ENCODE results near the gene BZW1. TPM values are rescaled to one million over a fixed set of nuclear protein-coding genes. Genes with fewer than 3 reads are reported as not detected.
A peak's percentile ranks its signal among the peaks of the same experiment; 100 is the strongest.

BZW1 gene
- polyA plus RNA-seq, 1 donor (not counting 4 experiments of a cell fraction or from before 2014, with no cell fraction given) = 402 TPM

GRCh38 chr2:200784215-200784614 is 27.5 kb upstream of the BZW1 start:
- H3K36me3 ChIP-seq (ENCODE audit: control insufficient read depth in 2 of 2, extremely low read depth in 1 of 2, insufficient read depth in 2 of 2, low read length in 2 of 2) = no peaks in the 10 kb centered on the region
- FAIRE-seq (no peak), DNase-seq (ENCODE audit: low read depth, low spot score) (no peak)
- no peak overlapping the region for H3K9ac ChIP-seq (ENCODE audit: control insufficient read depth, extremely low read depth, insufficient read depth, low read length)
- H3K9me3 ChIP-seq (ENCODE audit: control insufficient read depth, low read depth, low read length) = no peaks in the 10 kb centered on the region
- dilution Hi-C loops (cut with MboI; ENCODE audit: extremely low pct_ligation_motif_present, low sequenced_read_pairs) = no loop called here
- H3K4me1 ChIP-seq (ENCODE audit: control insufficient read depth, extremely low read depth, insufficient read depth, low read length) = peaks cover 38% of the 10 kb centered on the region
- no peaks in the 10 kb centered on the region for H3K27me3 ChIP-seq (ENCODE audit: control insufficient read depth, extremely low read depth, insufficient read depth, low read length)
- H3K9me1 ChIP-seq (ENCODE audit: control insufficient read depth, extremely low read depth, insufficient read depth, low read length) = no peaks in the 10 kb centered on the region
- no peak overlapping the region for H3K4me2 ChIP-seq (ENCODE audit: control insufficient read depth, extremely low read depth, insufficient read depth, low read depth, low read length)
- TF ChIP-seq CTCF (optimal IDR thresholded peaks at IDR 0.05 in 1 of 3, IDR thresholded peaks at IDR 0.05 in 1 of 3, conservative IDR thresholded peaks at IDR 0.05 in 1 of 3; ENCODE audit: extremely low read depth in 1 of 3, insufficient read depth in 2 of 3, low read length in 3 of 3) (no peak), EZH2 (IDR thresholded peaks at IDR 0.05; ENCODE audit: low read length) (no peak)
- H2AFZ ChIP-seq (ENCODE audit: control insufficient read depth, low read length) = no peak overlapping the region
- H4K20me1 ChIP-seq (ENCODE audit: control insufficient read depth, extremely low read depth, insufficient read depth, low read length) = no peaks in the 10 kb centered on the region
- H3K79me2 ChIP-seq (ENCODE audit: control insufficient read depth, insufficient read depth, low read length) = no peaks in the 10 kb centered on the region
- no peak overlapping the region for H3K27ac ChIP-seq (ENCODE audit: control insufficient read depth, insufficient read depth, low read length)
- no peak overlapping the region for H3K4me3 ChIP-seq (ENCODE audit: control insufficient read depth in 2 of 3, extremely low read depth in 1 of 3, insufficient read depth in 2 of 3, low read depth in 1 of 3, low read length in 3 of 3)

GRCh38 chr2:200786423-200786822 is 25.3 kb upstream of the BZW1 start:
- dilution Hi-C loops (cut with MboI; ENCODE audit: extremely low pct_ligation_motif_present, low sequenced_read_pairs) = no loop called here
- no peak for TF ChIP-seq CTCF (optimal IDR thresholded peaks at IDR 0.05 in 1 of 3, IDR thresholded peaks at IDR 0.05 in 1 of 3, conservative IDR thresholded peaks at IDR 0.05 in 1 of 3; ENCODE audit: extremely low read depth in 1 of 3, insufficient read depth in 2 of 3, low read length in 3 of 3)
- no peak for TF ChIP-seq EZH2 (IDR thresholded peaks at IDR 0.05; ENCODE audit: low read length)
- Histone ChIP-seq H3K79me2 (ENCODE audit: control insufficient read depth, insufficient read depth, low read length) (no peaks in the 10 kb centered on the region), H3K36me3 (ENCODE audit: control insufficient read depth in 2 of 2, extremely low read depth in 1 of 2, insufficient read depth in 2 of 2, low read length in 2 of 2) (no peaks in the 10 kb centered on the region), H3K4me3 (ENCODE audit: control insufficient read depth in 2 of 3, extremely low read depth in 1 of 3, insufficient read depth in 2 of 3, low read depth in 1 of 3, low read length in 3 of 3) (peak overlapping the region in 2 of 3 experiments; percentile 35 to 36), H3K4me1 (ENCODE audit: control insufficient read depth, extremely low read depth, insufficient read depth, low read length) (peaks cover 36% of the 10 kb centered on the region), H4K20me1 (ENCODE audit: control insufficient read depth, extremely low read depth, insufficient read depth, low read length) (no peaks in the 10 kb centered on the region), H3K9me1 (ENCODE audit: control insufficient read depth, extremely low read depth, insufficient read depth, low read length) (no peaks in the 10 kb centered on the region), H2AFZ (ENCODE audit: control insufficient read depth, low read length) (peak overlapping the region; percentile 15), H3K27ac (ENCODE audit: control insufficient read depth, insufficient read depth, low read length) (peak overlapping the region; percentile 99), H3K27me3 (ENCODE audit: control insufficient read depth, extremely low read depth, insufficient read depth, low read length) (no peaks in the 10 kb centered on the region), H3K4me2 (ENCODE audit: control insufficient read depth, extremely low read depth, insufficient read depth, low read depth, low read length) (peak overlapping the region; percentile 81), H3K9me3 (ENCODE audit: control insufficient read depth, low read depth, low read length) (no peaks in the 10 kb centered on the region), H3K9ac (ENCODE audit: control insufficient read depth, extremely low read depth, insufficient read depth, low read length) (peak overlapping the region; percentile 76)
- FAIRE-seq (no peak), DNase-seq (ENCODE audit: low read depth, low spot score) (no peak)
